A172 (cell line): Measurements from ENCODE around the gene TGM5. TPM values are rescaled to one million over a fixed set of nuclear protein-coding genes. Genes with fewer than 3 reads are reported as not detected.
A peak's percentile ranks its signal among the peaks of the same experiment; 100 is the strongest.
"Not testable (repeated sequence)": the region's sequence is repeated elsewhere in the genome, so short reads cannot be mapped to it uniquely, and the experiment has no call there.

Experiments used
- DNase-seq: peaks from one replicate; pipeline ENCODE4 v3.0.0-alpha.2; 2015; ENCODE audit warnings: low spot score
- total RNA-seq: library from RNA; depleted of rRNA; stranded (reverse); fragments of >200 nt; shearing (Covaris generic); gene quantifications from 2 replicates; pipeline ENCODE4 v1.2.3, GENCODE V29; 2014

Gene TGM5
- total RNA-seq, 1 experiment from 2014 or later = not detected

DNA sequence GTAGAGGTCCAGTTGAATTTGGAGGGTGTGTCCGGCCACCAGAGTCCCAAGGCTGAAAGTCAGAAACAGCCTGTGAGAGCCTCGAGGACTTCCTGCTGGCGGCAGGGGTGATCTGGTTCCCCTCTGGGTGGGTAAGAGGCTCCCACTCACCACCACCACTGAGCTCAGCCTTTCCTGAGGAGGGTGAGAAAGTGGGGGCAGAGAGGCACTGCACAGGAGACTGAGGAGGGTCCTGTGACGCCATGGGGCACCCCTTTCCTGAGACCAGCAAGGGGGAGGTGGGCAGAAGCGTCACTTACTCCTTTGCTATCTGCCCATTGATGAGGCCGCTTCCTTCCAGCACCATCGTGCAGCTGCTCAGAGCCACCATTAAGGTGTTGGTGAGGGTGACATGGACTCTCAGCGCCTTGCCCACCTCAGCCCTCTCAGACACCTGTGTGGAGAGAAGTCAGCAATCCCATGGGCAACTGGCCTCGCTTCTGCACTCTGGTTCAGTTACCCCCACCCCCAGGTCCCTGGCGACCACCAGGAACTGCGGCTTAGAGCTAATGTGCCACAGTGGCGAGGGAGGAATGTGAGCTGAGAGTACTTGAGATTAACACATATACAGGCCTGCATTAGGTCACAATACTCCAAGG lies 10.0 kb upstream of the TGM5 start:
- no peak for DNase-seq

DNA sequence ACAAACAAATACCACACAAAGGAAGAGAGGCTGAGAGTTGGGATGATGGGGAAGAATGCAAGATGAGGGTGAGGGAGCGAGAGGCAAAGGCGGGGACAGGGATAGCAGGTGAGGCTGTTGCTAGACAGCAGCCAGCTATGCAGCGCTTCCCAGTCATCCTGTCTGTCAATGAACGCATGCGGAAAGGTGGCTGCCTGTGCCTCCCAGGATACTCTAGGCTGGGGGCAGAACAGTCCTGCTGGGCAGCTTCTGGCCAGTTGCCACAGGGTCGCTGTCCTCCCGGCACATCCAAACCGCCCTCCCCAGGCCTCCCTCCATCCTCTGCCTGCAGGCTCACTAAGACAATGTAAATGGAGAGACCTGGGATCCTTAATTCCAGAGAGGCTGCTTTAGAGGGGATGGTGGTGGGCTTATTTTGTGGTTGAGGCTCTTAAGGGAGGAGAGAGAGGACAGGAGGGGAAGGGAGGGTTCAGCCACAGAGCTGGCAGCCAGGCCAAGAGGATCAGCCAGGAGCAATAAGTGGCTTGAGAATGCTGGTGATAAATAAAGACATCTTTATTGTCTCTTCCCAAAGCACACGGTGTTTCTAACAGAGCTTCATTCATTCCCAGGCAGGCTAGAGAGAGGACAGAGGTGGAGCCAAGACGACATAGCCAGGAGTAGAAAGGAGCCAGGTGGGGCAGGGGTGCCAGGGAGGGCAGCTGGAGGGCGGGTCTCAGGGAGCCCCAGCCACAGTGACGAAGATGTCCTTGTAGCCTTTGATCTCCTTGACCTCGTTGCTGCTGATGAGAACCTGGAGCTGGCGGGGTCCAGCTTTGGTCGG lies 9.2 kb upstream of the TGM5 start:
- DNase-seq = no peak

- peak; percentile 64 for DNase-seq
These were observed 7.4 kb upstream of the TGM5 start for GRCh38 chr15:43274136-43274535.

- DNase-seq = no peak
These were observed 6.5 kb upstream of the TGM5 start for GRCh38 chr15:43273243-43273642.

GRCh38 chr15:43271908-43272307 lies 5.2 kb upstream of the TGM5 start:
- DNase-seq = not testable (repeated sequence)

GRCh38 chr15:43270676-43271306 lies 4.1 kb upstream of the TGM5 start:
- no peak for DNase-seq

- no peak for DNase-seq
These were observed 3.5 kb upstream of the TGM5 start for GRCh38 chr15:43270113-43270665.

- no peak for DNase-seq
These were observed 1.7 kb upstream of the TGM5 start for GRCh38 chr15:43268111-43269105.

GRCh38 chr15:43267439-43267838 lies 711 bp upstream of the TGM5 start:
- no peak for DNase-seq

- DNase-seq = no peak
These were observed 342 bp downstream of the TGM5 start for GRCh38 chr15:43266386-43266785.

DNA sequence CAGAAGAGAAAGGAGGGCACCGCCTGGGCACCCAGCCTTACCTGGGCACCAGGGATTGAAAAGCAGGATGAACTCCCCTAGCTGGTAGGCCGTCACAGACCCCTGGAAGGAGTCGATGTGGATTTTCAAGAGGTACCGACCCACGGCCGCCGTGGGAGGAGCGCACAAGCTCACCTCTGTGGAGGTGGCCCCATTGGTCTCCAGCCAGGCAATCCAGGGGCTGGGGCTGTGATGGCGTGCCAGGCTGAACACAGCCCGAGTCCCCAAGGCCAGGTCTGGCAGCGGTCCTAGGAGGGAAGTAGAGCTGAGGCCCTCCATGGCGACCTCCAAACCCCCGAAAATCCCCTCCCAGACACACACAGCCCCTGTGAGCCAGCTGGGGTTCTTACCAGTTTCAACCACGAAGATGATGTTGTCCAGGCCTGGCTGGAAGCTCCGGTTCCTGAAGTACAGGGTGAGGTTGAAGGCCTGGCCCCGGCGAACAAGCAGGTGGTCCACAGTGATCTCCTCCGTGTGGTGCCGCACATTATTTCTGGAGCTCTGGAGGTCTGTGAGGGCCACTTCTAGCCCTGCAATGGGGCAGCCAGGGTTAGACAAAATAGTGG lies 6.6 kb downstream of the TGM5 start:
- DNase-seq = no peak

GRCh38 chr15:43258781-43259180 lies 7.9 kb downstream of the TGM5 start:
- DNase-seq = no peak

DNA sequence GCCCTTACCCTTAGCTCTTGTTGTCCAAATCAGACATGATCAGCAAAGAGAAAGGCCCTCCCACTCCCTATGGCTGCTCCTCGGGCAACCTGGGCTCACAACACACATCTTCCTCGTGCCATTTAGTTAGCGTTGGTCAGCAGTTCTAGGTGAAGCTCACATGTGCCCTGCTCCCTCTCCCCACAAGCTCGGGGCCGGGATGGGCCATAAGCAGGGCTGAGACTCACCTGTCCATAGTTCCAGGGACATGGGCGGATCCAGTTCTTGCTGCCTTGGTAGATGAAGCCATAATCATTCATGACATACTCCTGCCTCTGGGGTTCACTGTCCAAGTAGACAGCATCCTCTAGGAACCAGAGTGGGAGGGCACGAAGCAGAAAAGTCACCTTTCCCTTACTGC lies 10.4 kb downstream of the TGM5 start:
- no peak for DNase-seq

DNA sequence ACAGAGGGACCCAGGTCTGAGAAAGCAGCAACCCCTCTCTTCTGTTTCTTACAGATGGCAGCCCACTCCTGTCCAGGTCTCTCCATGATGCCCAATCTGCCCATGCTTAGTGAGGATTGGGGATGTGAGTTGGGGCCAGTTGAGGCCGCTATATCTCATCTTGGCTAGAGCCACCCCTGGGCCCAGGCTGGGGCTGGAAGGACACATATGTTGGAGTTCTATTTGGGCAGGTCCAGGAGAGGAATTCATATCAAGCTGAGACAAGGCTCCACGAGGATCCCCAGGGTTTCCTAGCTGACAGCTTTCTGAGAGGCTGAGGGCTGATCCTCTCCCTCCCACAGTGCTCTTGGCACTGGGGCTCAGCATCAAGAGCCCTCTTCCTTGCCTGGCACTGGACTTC lies 11.4 kb downstream of the TGM5 start:
- no peak for DNase-seq

- peak; percentile 96 for DNase-seq
These were observed 13.0 kb downstream of the TGM5 start for GRCh38 chr15:43253431-43254403.

- DNase-seq = no peak
These were observed 14.9 kb downstream of the TGM5 start for GRCh38 chr15:43251871-43252250.

GRCh38 chr15:43251185-43251870 lies 15.4 kb downstream of the TGM5 start:
- DNase-seq = no peak

DNA sequence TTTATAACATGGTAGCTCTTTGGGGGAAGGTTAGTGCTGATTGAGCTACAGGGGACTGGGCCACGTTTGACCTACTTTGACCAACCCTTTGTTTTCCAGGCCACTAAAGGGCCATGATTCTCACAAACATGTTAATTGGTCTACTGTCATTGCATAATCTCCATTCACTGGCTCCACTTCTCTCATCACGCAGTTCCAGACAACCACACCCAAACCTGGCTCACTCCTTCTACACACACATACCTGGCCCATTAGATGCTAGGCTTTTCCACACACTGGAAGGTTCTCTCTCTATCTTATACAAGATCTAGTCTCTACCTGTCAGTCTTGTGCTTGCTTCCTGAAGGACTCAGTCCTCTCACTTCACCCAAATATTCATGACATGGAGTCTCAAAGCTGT lies 15.9 kb downstream of the TGM5 start:
- no peak for DNase-seq

DNA sequence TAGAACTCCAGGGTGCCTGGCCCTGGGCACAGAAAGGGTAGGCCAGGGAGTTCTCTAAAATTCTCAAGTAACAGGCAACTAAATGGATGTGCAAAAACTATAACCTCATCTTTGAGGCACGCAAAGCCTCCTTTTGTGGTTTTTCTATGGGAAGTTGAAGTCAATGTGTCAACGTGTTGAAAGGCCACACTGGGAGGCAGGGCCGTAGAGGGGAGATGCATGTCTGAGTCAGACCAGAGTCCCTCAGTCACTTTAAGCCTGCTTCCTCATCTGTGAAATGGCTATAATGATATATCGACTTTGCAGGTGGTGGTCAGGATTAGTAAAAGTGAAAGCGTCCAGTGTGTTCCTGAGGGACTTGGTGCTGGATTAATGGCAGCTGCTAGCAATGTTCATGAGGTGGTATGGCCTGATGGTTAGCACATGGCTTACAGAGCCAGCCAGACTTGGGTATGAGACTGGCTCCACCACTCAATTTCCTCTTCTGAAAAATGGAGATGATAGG lies 17.0 kb downstream of the TGM5 start:
- DNase-seq = peak; percentile 96
